ENCODE data around the gene MRPL4. TPM values are rescaled to one million over a fixed set of nuclear protein-coding genes. Genes with fewer than 3 reads are reported as not detected.

The MRPL4 gene
- total RNA-seq, 4 donors from 2014 or later = 44.1 to 89.6 (median 62.5) TPM

GRCh38 chr19:10254244-10254643 lies 2.2 kb downstream of the MRPL4 start:
- Histone ChIP-seq H3K27ac (no peak overlapping the region), H3K36me3 (peaks cover 0 to 37% (median 6%) of the 10 kb centered on the region in 4 donors), H3K4me3 (no peak overlapping the region), H3K9me3 (no peaks in the 10 kb centered on the region), H3K27me3 (no peaks in the 10 kb centered on the region), H3K4me1 (peaks cover 6 to 22% (median 18%) of the 10 kb centered on the region in 4 donors)
- 96 to 100% methylated on average over 1 to 3 of the region's 3 CpGs for WGBS, 2 donors (ENCODE audit: low coverage in 1 of 2)
- intact Hi-C loops (cut with DNase I; ENCODE audit: low total_unique reads) (no loop called here), in situ Hi-C loops (cut with MboI; ENCODE audit: low pct_ligation_motif_present in 1 of 4, low pct_unique_long_range_greater_than_20kb in 1 of 4, low sequenced_read_pairs in 3 of 4) (no loop called here)
- TF ChIP-seq POLR2A (IDR thresholded peaks at IDR 0.05) (no peak), POLR2AphosphoS5 (IDR thresholded peaks at IDR 0.05) (no peak), CTCF (IDR thresholded peaks at IDR 0.05) (no peak), EP300 (IDR thresholded peaks at IDR 0.05; ENCODE audit: low read depth) (no peak)
- no peak for DNase-seq

- Histone ChIP-seq H3K27me3 (no peaks in the 10 kb centered on the region), H3K36me3 (peaks cover 0 to 37% (median 6%) of the 10 kb centered on the region in 4 donors), H3K9me3 (no peaks in the 10 kb centered on the region), H3K4me1 (peaks cover 6 to 17% (median 17%) of the 10 kb centered on the region in 4 donors), H3K4me3 (no peak overlapping the region), H3K27ac (no peak overlapping the region)
- TF ChIP-seq CTCF (IDR thresholded peaks at IDR 0.05) = no peak
- no peak for TF ChIP-seq EP300 (IDR thresholded peaks at IDR 0.05; ENCODE audit: low read depth)
- no peak for TF ChIP-seq POLR2A (IDR thresholded peaks at IDR 0.05)
- no peak for TF ChIP-seq POLR2AphosphoS5 (IDR thresholded peaks at IDR 0.05)
- in situ Hi-C loops (cut with MboI; ENCODE audit: low pct_ligation_motif_present in 1 of 4, low pct_unique_long_range_greater_than_20kb in 1 of 4, low sequenced_read_pairs in 3 of 4) (loop anchor here in 1 of 4 donors (5.0 kb wide), 1 partner anchor 132 kb away; no protein-coding TSS in a partner anchor), intact Hi-C loops (cut with DNase I; ENCODE audit: low total_unique reads) (no loop called here)
- DNase-seq = no peak
- WGBS, 2 donors (ENCODE audit: low coverage in 1 of 2) = 84 to 100% methylated on average over 1 to 2 of the region's 2 CpGs
These were observed 3.3 kb downstream of the MRPL4 start for GRCh38 chr19:10255358-10255757.

- in situ Hi-C loops (cut with MboI; ENCODE audit: low pct_ligation_motif_present in 1 of 4, low pct_unique_long_range_greater_than_20kb in 1 of 4, low sequenced_read_pairs in 3 of 4) = loop anchor here in 1 of 4 donors (5.0 kb wide), 1 partner anchor 131 kb away; no protein-coding TSS in a partner anchor
- Histone ChIP-seq H3K36me3 (peaks cover 0 to 37% (median 6%) of the 10 kb centered on the region in 4 donors), H3K4me1 (peaks cover 6 to 12% (median 7%) of the 10 kb centered on the region in 4 donors), H3K27ac (no peak overlapping the region), H3K9me3 (no peaks in the 10 kb centered on the region), H3K27me3 (no peaks in the 10 kb centered on the region), H3K4me3 (no peak overlapping the region)
- WGBS, 2 donors (ENCODE audit: low coverage in 1 of 2) = 91% methylated on average over 18 of the region's 18 CpGs; no CpG with 5 or more reads in 1 of the 2 donors
- TF ChIP-seq POLR2AphosphoS5 (IDR thresholded peaks at IDR 0.05) (no peak), POLR2A (IDR thresholded peaks at IDR 0.05) (no peak), CTCF (IDR thresholded peaks at IDR 0.05) (no peak), EP300 (IDR thresholded peaks at IDR 0.05; ENCODE audit: low read depth) (no peak)
- intact Hi-C loops (cut with DNase I; ENCODE audit: low total_unique reads) = no loop called here
- no peak for DNase-seq
These were observed 4.5 kb downstream of the MRPL4 start for GRCh38 chr19:10256551-10256950.

GRCh38 chr19:10256970-10257615 lies 5.1 kb downstream of the MRPL4 start:
- DNase-seq = no peak
- Histone ChIP-seq H3K27ac (no peak overlapping the region), H3K4me3 (no peak overlapping the region), H3K27me3 (no peaks in the 10 kb centered on the region), H3K36me3 (peaks cover 0 to 37% (median 6%) of the 10 kb centered on the region in 4 donors), H3K4me1 (peaks cover 6 to 12% (median 7%) of the 10 kb centered on the region in 4 donors), H3K9me3 (no peaks in the 10 kb centered on the region)
- 79 to 80% methylated on average over 4 to 9 of the region's 9 CpGs for WGBS, 2 donors (ENCODE audit: low coverage in 1 of 2)
- TF ChIP-seq CTCF (IDR thresholded peaks at IDR 0.05) (no peak), POLR2AphosphoS5 (IDR thresholded peaks at IDR 0.05) (no peak)
- intact Hi-C loops (cut with DNase I; ENCODE audit: low total_unique reads) (no loop called here), in situ Hi-C loops (cut with MboI; ENCODE audit: low pct_ligation_motif_present in 1 of 4, low pct_unique_long_range_greater_than_20kb in 1 of 4, low sequenced_read_pairs in 3 of 4) (loop anchor here in 1 of 4 donors (5.0 kb wide), 1 partner anchor 130 kb away; no protein-coding TSS in a partner anchor)
